GM18505 (cell line): ENCODE measurements around the gene MAP2.

ENCODE experiments used
- ATAC-seq: cut with Tn5 transposase; IDR thresholded peaks from one replicate; pipeline ENCODE4 v1.9.1; 2021; ENCODE audit not compliant: unreplicated experiment
- POLR2A ChIP-seq: IDR thresholded peaks from 4 replicates; pipeline ENCODE4 v1.6.1; 2011; ENCODE audit warnings: borderline replicate concordance; ENCODE audit not compliant: insufficient read depth, insufficient read length; ENCODE audit errors: extremely low read depth

The MAP2 gene

GRCh38 chr2:209560911-209561310, 137.1 kb downstream of the MAP2 start:
- TF ChIP-seq POLR2A: no peak
- no peak for ATAC-seq

DNA sequence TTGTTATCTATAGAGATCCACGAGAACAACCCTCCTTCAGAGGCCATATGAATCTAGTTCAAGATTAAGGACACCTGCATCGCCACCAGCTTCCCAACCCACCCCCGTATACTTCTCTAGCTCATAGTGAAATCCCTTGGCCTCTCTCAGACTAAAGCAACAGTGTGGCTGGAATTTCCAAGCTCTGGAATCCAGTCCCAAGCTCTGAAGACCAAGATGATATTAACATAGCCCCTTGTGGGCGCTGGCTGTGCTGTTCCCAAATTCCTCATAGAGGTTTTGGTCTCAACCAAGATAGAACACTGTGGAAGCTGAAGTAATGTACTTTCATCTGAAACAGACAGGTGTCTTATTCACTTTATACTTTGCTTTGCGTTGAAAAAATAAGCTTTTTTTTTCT, 139.6 kb downstream of the MAP2 start:
- no peak for TF ChIP-seq POLR2A
- no peak for ATAC-seq

DNA sequence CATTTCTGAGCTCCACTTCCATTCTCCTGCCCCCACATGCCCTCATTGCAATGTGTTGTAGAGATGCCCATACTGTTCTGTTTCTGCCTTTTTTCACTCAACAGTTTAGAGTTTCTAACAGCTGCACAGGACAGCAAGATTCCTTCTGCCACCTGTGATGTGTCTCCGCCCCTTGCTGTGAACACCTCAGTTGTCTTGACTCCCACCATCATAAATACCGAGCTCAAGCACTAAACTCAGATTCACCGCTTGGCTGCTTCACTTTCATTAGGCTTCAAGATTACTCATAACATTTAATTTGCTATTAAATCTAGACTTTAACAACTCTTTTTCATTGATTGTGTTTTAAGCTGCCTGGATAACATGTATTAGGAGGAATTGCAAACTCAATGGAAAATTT, 141.0 kb downstream of the MAP2 start:
- no peak for ATAC-seq
- no peak for TF ChIP-seq POLR2A

- TF ChIP-seq POLR2A: no peak
- no peak for ATAC-seq
Observed at GRCh38 chr2:209565896-209566582, 142.2 kb downstream of the MAP2 start.

DNA sequence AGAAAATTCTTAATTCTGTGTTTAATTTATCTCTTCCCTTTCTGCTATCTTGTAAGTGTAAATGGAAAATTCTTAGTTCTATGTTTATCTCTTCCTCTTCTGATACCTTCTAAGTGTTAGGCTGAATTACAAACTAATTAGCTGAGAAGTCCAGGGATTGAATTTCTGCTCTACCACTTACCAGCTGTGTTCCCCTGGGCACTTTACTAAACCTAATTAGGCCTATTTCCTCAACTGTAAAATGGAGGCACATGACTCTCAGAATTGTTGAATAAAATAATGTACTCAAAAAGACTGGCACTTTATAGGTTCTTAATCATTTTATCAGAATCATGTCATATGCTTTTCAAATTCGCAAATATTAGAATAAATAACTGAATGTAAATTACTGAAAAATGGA, 146.3 kb downstream of the MAP2 start:
- no peak for TF ChIP-seq POLR2A
- ATAC-seq: no peak

DNA sequence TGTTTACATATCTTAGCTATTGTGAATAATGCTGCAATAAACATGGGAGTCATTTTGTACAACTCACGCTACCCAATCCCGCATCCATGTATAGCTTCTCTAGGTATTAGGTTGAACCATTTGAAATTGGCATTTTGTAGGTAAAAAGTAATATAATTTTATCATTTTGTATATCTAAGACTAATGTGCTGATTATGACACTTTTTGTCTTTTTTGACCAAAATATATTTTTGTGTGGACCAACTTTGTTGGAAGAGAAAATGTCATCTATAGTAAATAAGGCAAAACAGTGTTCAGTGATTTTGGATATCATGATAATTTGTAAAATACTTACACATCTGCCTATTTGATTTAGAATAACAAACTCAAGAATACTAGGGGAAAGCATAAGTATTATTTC, 150.7 kb downstream of the MAP2 start:
- TF ChIP-seq POLR2A: no peak
- ATAC-seq: no peak

DNA sequence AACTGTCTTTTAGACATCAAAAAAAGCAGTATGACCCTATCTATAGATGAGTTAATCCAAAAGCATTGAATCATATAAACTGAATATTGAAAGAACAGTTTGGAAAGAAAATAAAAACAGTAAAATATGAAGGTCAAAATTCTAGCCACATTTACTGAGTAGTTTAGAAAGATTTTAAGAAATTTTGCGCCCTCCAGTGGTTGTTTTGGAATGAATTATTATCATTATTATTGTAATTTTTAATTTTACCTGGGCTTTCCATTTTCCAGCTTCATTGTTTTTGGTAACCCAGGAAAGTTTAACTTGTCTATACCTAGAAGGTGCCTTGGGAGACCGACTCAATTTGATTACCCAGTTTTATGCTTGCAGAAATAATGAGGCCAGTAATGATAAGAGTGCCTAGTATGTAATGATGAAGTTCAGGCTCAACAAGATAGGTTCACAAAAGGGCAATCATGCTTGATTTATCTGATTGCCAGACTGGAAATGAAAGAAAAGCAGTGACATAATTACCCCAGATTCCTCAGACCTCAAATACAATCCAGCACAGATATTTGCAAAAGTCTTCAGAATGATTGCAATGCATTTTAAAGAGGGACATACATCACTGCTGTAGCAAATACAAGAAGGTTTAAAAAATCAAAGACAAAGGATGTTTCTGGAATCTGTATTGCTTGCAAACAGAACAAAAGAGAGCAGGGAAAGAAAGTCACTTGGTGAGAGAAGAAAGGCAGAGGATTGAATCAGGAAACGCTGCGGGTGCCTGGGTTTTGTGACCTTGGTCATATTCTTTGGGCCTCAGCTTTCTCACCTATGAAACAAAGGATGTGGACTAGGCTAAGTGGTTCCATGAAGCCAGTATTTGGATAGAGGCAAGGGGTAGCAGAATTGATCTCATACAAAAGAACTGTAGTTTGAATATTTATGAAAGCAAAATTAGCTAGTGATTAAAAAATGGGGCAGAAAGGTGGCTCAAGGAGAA, 153.8 kb downstream of the MAP2 start:
- ATAC-seq: no peak
- TF ChIP-seq POLR2A: no peak

- no peak for ATAC-seq
Observed at GRCh38 chr2:209578394-209579001, 154.7 kb downstream of the MAP2 start.

DNA sequence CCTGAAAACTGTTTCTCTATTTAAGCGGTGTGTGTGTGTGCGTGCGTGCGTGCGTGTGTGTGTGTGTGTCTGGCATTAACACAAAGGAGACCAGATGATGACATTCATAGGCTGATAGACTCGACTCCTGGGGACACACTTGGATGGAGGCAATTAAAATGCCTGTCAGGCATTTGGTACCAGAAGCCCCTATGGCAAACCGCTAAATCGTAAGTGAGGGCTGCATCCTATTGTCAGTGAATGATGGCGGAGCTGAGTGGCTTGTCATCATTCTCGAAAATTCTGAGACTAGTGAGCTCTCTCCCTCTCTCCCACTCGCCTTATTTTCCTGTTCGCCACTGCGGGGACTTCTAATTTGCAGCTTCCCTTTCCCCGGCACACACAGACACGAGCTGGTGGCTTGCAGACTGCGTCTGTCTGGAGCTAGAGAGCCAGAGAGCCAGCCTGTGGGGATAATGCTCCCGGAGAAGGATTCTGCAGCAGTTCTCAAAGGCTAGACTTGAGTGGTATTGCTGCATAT, 155.4 kb downstream of the MAP2 start:
- TF ChIP-seq POLR2A: no peak
- no peak for ATAC-seq

More at GRCh38 chr2:209578394-209579001, 154.7 kb downstream of the MAP2 start:
- no peak for TF ChIP-seq POLR2A

DNA sequence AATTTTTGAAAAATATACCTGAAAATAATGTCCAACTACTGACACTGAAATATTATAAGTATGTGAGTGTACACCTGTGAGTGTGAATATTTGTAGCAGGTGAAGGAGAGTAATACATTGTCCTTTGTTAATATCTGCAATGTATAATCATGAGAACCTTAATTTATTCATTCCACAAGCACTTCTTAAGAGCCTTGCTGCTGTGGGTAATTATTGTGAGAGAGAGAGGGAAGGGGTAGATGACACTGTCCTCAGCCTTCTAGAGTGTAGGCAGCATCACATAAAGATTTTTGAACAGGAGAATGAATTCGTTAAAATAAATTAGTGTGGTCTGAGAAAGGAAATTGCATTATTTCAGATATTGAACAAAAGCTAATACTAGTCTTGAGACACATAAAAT, 157.2 kb downstream of the MAP2 start:
- no peak for ATAC-seq
- TF ChIP-seq POLR2A: no peak

DNA sequence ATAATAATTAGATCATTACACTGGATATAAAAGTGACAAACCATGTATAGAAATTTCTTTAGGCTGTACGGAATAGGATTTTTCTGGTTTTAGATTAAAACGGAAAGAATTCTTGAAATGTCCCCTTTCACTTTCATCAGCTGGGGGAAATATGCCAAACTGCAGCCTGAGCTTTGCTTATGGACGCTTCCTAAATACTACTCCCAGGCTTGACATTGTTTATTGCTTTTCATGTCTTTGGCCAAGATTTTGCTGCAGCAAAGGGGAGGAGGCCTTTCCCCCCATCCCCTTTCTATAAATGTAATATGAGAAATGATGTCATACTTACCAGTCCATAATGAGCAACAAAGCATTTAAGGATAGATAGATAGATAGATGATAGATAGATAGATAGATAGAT, 158.4 kb downstream of the MAP2 start:
- no peak for TF ChIP-seq POLR2A
- ATAC-seq: no peak

GRCh38 chr2:209584472-209584871, 160.6 kb downstream of the MAP2 start:
- TF ChIP-seq POLR2A: no peak
- no peak for ATAC-seq

GRCh38 chr2:209584915-209585314, 161.1 kb downstream of the MAP2 start:
- no peak for TF ChIP-seq POLR2A
- ATAC-seq: no peak
